A673 (cell line): Measurements from ENCODE around the gene TNFAIP3. TPM values are rescaled to one million over a fixed set of nuclear protein-coding genes. Genes with fewer than 3 reads are reported as not detected.

Experiments used
- BruUV-seq: library from RNA; stranded (reverse); fragments of 400-500 nt; replicated peaks from 2 replicates; lab custom pipeline; 2021; lab: Mats Ljungman, UMichigan
- CTCF ChIA-PET: fragments of 300-600 bp; sonication (Branson Sonifier 250); formaldehyde crosslinking; loops from one replicate; lab custom pipeline; 2022; ENCODE audit warnings: antibody characterized with exemption; lab: Charles Lee
- POLR2A ChIA-PET: fragments of 300-600 bp; sonication (Branson Sonifier 250); formaldehyde crosslinking; loops from one replicate; lab custom pipeline; 2022; ENCODE audit warnings: antibody characterized with exemption; ENCODE audit not compliant: low non-redundant PET; lab: Charles Lee
- DNase-seq: peaks from one replicate; pipeline ENCODE4 v3.0.0-alpha.2; 2015; ENCODE audit warnings: low spot score
- H3K27ac ChIP-seq: fragments of 200-600 bp; sonication (generic); 2 replicates; pipeline ENCODE4 v1.5.1; 2016; ENCODE audit warnings: mixed run types, low read depth, mild to moderate bottlenecking, mixed read lengths, antibody characterized with exemption, low read length; ENCODE audit not compliant: poor library complexity, severe bottlenecking
- H3K27me3 ChIP-seq: fragments of 200-600 bp; sonication (generic); replicated peaks from 2 replicates; pipeline ENCODE4 v1.6.1; 2017; ENCODE audit warnings: mixed run types, low read depth, mild to moderate bottlenecking, mixed read lengths, antibody characterized with exemption, low read length; ENCODE audit not compliant: insufficient read depth, poor library complexity
- H3K36me3 ChIP-seq: fragments of 200-600 bp; sonication (generic); 2 replicates; pipeline ENCODE4 v1.6.1; 2016; ENCODE audit warnings: mixed run types, mild to moderate bottlenecking, mixed read lengths, antibody characterized with exemption, low read length; ENCODE audit not compliant: insufficient read depth, poor library complexity, severe bottlenecking
- H3K4me1 ChIP-seq: fragments of 200-600 bp; sonication (generic); 2 replicates; pipeline ENCODE4 v1.6.1; 2017; ENCODE audit warnings: mixed run types, mild to moderate bottlenecking, mixed read lengths, antibody characterized with exemption, low read length; ENCODE audit not compliant: insufficient read depth, poor library complexity, severe bottlenecking
- H3K4me3 ChIP-seq: fragments of 200-600 bp; sonication (generic); 2 replicates; pipeline ENCODE4 v1.5.1; 2016; ENCODE audit warnings: low read depth, mixed run types, mild to moderate bottlenecking, mixed read lengths, low read length; ENCODE audit not compliant: poor library complexity, severe bottlenecking
- H3K9me3 ChIP-seq: fragments of 200-600 bp; sonication (generic); 2 replicates; pipeline ENCODE4 v1.6.1; 2016; ENCODE audit warnings: mixed run types, low read depth, mild to moderate bottlenecking, mixed read lengths, antibody characterized with exemption, low read length; ENCODE audit not compliant: poor library complexity, severe bottlenecking
- EZH2 ChIP-seq: fragments of 200-600 bp; sonication (generic); IDR thresholded peaks from 2 replicates; pipeline ENCODE4 v1.6.1; 2017; ENCODE audit warnings: borderline replicate concordance, low read depth, mild to moderate bottlenecking, mixed read lengths, antibody characterized with exemption, low read length; ENCODE audit not compliant: poor library complexity, severe bottlenecking
- intact Hi-C: fragments of 100-400 bp; cut with micrococcal nuclease; formaldehyde crosslinking; loops from one replicate; pipeline ENCODE4 v1.10.0; 2022; ENCODE audit not compliant: unreplicated experiment
- total RNA-seq: library from RNA; stranded (reverse); gene quantifications from 2 replicates; pipeline ENCODE4 v1.2.3, GENCODE V29; 2021
- TF ChIP-seq, protein P1 (sequence below): fragments of 300-800, 200-600 bp; sonication (generic); conservative IDR thresholded peaks from 2 replicates; pipeline ENCODE4 v1.5.1; 2017; ENCODE audit warnings: low read depth, mild to moderate bottlenecking, antibody characterized with exemption, low read length, moderate library complexity, mixed read lengths

The TNFAIP3 gene
- total RNA-seq, 1 experiment from 2014 or later: 12.7 TPM

DNA sequence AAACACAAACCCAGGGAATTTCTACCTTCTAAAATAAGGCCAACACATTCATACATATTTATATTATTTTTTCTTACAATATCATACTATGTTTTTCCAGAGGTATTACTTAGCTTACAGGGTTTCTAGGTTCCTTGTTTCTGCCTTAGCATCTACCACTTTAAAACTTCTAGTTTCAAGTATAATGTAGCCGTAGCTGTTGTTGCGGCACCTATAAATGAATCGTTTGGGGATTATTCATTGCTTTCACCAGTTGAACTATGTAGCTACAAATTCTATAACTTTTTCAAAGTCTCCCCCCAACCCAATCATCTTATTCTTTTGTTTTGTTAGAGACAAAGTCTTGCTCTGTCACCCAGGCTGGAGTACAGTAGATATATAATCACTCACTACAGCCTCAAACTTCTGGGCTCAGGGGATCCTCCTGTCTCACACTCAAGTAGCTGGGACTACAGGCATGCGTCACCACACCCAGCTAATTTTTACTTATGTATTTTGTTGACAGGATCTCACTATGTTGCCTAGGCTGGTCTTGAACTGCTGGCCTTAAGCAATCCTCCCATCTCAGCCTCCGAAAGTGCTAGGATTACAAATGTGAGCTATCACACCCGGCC, 43.9 kb downstream of the TNFAIP3 start:
- no peak for DNase-seq
- Histone ChIP-seq H3K36me3 (no peaks in the 10 kb centered on the region), H3K4me1 (no peaks in the 10 kb centered on the region), H3K9me3 (peaks cover 5% of the 10 kb centered on the region), H3K4me3 (no peak overlapping the region), H3K27me3 (peaks cover 13% of the 10 kb centered on the region), H3K27ac (no peak overlapping the region)
- CTCF ChIA-PET: no interaction called here
- POLR2A ChIA-PET: no interaction called here
- intact Hi-C loops: no loop called here
- TF ChIP-seq, protein P1, sequence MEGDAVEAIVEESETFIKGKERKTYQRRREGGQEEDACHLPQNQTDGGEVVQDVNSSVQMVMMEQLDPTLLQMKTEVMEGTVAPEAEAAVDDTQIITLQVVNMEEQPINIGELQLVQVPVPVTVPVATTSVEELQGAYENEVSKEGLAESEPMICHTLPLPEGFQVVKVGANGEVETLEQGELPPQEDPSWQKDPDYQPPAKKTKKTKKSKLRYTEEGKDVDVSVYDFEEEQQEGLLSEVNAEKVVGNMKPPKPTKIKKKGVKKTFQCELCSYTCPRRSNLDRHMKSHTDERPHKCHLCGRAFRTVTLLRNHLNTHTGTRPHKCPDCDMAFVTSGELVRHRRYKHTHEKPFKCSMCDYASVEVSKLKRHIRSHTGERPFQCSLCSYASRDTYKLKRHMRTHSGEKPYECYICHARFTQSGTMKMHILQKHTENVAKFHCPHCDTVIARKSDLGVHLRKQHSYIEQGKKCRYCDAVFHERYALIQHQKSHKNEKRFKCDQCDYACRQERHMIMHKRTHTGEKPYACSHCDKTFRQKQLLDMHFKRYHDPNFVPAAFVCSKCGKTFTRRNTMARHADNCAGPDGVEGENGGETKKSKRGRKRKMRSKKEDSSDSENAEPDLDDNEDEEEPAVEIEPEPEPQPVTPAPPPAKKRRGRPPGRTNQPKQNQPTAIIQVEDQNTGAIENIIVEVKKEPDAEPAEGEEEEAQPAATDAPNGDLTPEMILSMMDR: no peak
- no peak for TF ChIP-seq EZH2
- no TSS peak for BruUV-seq

GRCh38 chr6:137911675-137912191, 44.7 kb downstream of the TNFAIP3 start:
- Histone ChIP-seq H3K27ac (no peak overlapping the region), H3K4me1 (no peaks in the 10 kb centered on the region), H3K36me3 (no peaks in the 10 kb centered on the region), H3K4me3 (no peak overlapping the region), H3K27me3 (peaks cover 13% of the 10 kb centered on the region), H3K9me3 (peaks cover 5% of the 10 kb centered on the region)
- ChIA-PET CTCF (no interaction called here), POLR2A (interaction anchor here (0.6 kb wide), 1 partner anchor 204 kb away, joined by 4 read pairs; no protein-coding TSS in a partner anchor)
- BruUV-seq: no TSS peak
- no peak for TF ChIP-seq EZH2
- TF ChIP-seq, protein P1: no peak
- intact Hi-C loops: no loop called here
- DNase-seq: peak; percentile 6

DNA sequence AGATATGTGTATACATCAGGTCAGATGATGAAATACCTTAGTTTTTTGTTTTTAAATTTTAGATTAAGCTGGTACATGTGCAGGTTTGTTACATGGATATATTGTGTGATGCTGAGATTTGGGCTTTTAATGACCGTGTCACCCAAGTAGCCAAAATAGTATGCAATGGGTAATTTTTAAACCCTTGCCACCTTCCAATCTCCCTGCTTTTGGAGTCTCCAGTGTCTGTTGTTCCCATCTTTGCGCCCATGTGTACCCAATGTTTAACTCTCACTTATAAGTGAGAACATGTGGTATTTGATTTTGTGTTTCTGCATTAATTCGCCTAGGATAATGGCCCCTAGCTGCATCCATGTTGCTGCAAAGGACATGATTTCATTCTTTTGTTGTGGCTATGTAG, 45.8 kb downstream of the TNFAIP3 start:
- intact Hi-C loops: no loop called here
- POLR2A ChIA-PET: interaction anchor here (0.6 kb wide), 1 partner anchor 147 kb away, joined by 4 read pairs; no protein-coding TSS in a partner anchor
- TF ChIP-seq, protein P1: no peak
- no peak for TF ChIP-seq EZH2
- no TSS peak for BruUV-seq
- DNase-seq: no peak
- Histone ChIP-seq H3K27ac (no peak overlapping the region), H3K36me3 (no peaks in the 10 kb centered on the region), H3K4me1 (no peaks in the 10 kb centered on the region), H3K9me3 (peaks cover 5% of the 10 kb centered on the region), H3K4me3 (no peak overlapping the region), H3K27me3 (peaks cover 8% of the 10 kb centered on the region)
- CTCF ChIA-PET: no interaction called here
